Endothelial cell (in vitro differentiated cells): ENCODE data around the gene CHIC1. TPM values are rescaled to one million over a fixed set of nuclear protein-coding genes. Genes with fewer than 3 reads are reported as not detected.
"Not testable (repeated sequence)": the region's sequence is repeated elsewhere in the genome, so short reads cannot be mapped to it uniquely, and the experiment has no call there.

ENCODE experiments used
- DNase-seq: peaks from one replicate; pipeline ENCODE4 v3.0.0; 2021; ENCODE audit warnings: low spot score
- H3K27ac Mint-ChIP-seq: one replicate; pipeline ENCODE4 v1.8.0; 2021; ENCODE audit warnings: mixed read lengths, inconsistent platforms; ENCODE audit not compliant: unreplicated experiment
- H3K27me3 Mint-ChIP-seq: one replicate; pipeline ENCODE4 v1.8.0; 2021; ENCODE audit warnings: mild to moderate bottlenecking, moderate library complexity, mixed read lengths, inconsistent platforms; ENCODE audit not compliant: unreplicated experiment
- H3K36me3 Mint-ChIP-seq: one replicate; pipeline ENCODE4 v1.8.0; 2021; ENCODE audit warnings: mild to moderate bottlenecking, low read depth, mixed read lengths, inconsistent platforms; ENCODE audit not compliant: unreplicated experiment
- H3K4me1 Mint-ChIP-seq: one replicate; pipeline ENCODE4 v1.8.0; 2021; ENCODE audit warnings: mild to moderate bottlenecking, mixed read lengths, inconsistent platforms; ENCODE audit not compliant: unreplicated experiment
- H3K4me3 Mint-ChIP-seq: one replicate; pipeline ENCODE4 v1.8.0; 2021; ENCODE audit warnings: mild to moderate bottlenecking, mixed read lengths, inconsistent platforms; ENCODE audit not compliant: unreplicated experiment
- H3K9me3 Mint-ChIP-seq: one replicate; pipeline ENCODE4 v1.8.0; 2021; ENCODE audit warnings: mixed read lengths, inconsistent platforms; ENCODE audit not compliant: unreplicated experiment
- total RNA-seq: library from RNA; stranded (reverse); fragmentation: NEBNext Ultra II Directional; extraction: Animal tissue kit (Norgen Biotek cat#: 25700); gene quantifications from one replicate; pipeline ENCODE4 v1.2.1, GENCODE V29; 2021; ENCODE audit not compliant: unreplicated experiment
- TF ChIP-seq, protein P1 (sequence below): fragments of 200-600 bp; sonication (generic); IDR thresholded peaks from one replicate; pipeline ENCODE4 v1.5.0; 2021; ENCODE audit warnings: antibody characterized with exemption; ENCODE audit not compliant: unreplicated experiment

CHIC1 gene
- total RNA-seq, 1 donor from 2014 or later, result 7.4 TPM

DNA sequence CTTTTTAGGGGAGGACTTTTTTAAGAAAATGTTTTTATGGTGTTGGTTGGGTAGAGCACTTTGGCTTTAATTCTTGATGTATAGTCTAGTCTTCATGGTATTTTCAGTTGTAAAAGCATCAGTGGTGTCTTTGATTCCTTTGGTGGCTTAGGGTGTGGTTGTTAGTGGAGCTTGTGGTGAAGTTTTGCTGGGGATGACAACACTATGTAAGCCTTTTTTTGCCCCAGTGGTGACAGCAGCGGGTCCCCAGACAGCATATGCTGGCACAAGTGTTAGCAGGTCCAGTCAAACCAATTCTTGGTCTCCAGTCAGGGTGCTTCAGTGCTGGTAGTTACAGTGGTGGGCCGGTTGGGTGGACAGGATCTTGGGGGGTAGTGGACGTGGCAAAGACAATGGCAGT is 52.0 kb downstream of the CHIC1 start:
- Mint-ChIP-seq H3K9me3 (no peaks in the 10 kb centered on the region), H3K27me3 (peaks cover 2% of the 10 kb centered on the region), H3K36me3 (peaks cover 19% of the 10 kb centered on the region), H3K4me1 (no peaks in the 10 kb centered on the region), H3K27ac (no peak overlapping the region), H3K4me3 (no peak overlapping the region)
- DNase-seq, result no peak
- TF ChIP-seq, protein P1, sequence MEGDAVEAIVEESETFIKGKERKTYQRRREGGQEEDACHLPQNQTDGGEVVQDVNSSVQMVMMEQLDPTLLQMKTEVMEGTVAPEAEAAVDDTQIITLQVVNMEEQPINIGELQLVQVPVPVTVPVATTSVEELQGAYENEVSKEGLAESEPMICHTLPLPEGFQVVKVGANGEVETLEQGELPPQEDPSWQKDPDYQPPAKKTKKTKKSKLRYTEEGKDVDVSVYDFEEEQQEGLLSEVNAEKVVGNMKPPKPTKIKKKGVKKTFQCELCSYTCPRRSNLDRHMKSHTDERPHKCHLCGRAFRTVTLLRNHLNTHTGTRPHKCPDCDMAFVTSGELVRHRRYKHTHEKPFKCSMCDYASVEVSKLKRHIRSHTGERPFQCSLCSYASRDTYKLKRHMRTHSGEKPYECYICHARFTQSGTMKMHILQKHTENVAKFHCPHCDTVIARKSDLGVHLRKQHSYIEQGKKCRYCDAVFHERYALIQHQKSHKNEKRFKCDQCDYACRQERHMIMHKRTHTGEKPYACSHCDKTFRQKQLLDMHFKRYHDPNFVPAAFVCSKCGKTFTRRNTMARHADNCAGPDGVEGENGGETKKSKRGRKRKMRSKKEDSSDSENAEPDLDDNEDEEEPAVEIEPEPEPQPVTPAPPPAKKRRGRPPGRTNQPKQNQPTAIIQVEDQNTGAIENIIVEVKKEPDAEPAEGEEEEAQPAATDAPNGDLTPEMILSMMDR, result no peak

DNA sequence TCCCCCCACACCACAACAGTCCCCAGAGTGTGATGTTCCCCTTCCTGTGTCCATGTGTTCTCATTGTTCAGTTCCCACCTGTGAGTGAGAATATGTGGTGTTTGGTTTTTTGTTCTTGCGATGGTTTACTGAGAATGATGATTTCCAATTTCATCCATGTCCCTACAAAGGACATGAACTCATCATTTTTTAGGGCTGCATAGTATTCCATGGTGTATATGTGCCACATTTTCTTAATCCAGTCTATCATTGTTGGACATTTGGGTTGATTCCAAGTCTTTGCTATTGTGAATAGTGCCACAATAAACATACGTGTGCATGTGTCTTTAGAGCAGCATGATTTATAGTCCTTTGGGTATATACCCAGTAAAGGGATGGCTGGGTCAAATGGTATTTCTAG is 78.7 kb downstream of the CHIC1 start:
- H3K4me3 Mint-ChIP-seq, H3K9me3 Mint-ChIP-seq, H3K27ac Mint-ChIP-seq, H3K27me3 Mint-ChIP-seq, H3K4me1 Mint-ChIP-seq, DNase-seq: not testable (repeated sequence)
- H3K36me3 Mint-ChIP-seq, result peaks cover 35% of the 10 kb centered on the region

DNA sequence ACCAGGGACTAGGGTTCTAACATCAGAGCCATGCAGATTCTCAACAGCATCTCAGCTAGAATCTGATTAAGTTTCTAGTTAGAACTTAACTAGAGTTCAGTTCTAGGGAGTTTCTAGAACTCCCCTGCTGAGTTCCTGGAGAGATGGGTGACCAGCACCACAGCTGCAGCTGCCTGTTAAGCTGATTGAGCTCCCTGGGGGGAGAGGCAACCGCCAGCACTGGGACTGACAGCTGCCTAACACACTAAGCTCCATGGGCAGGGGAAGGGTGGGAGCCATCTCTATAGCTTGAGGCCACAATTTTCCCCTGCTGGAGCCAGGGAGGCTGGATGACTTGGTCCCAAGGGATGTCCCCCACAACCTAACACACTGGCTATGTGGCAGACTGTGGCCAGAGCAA is 84.2 kb downstream of the CHIC1 start:
- no peak overlapping the region for H3K27ac Mint-ChIP-seq
- H3K4me1 Mint-ChIP-seq, result no peaks in the 10 kb centered on the region
- no peaks in the 10 kb centered on the region for H3K27me3 Mint-ChIP-seq

DNA sequence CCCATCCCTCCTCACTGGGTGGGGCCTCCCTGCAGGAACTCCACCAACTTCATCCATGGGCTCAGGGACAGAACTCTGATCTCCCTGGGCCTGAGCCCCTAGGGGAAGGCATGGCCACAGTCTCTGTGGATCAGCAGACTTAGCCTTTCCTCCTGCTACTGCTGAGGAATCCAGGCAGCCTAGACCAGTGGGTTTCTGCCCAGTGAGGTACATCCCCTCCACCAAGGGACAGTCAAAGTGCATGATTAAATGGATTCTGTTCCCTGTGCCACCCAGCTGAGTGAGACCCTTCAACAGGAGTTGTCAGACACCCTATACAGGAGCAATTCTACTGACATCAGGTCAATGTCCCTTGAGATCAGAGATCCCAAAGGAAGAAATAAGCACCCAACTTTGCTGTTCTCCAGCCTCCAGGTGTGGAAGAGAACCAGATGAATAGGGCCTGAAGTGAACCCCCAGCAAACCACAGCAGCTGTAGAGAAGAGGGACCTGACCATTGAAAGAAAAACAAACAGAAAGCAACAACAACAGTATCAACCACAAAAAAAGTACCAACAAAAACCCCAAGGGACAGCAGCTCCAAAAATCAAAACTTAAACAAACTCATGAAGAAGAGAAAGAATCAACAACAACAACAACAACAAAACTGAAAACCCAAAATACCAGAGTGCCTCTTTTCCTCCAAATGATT is 84.8 kb downstream of the CHIC1 start:
- H3K36me3 Mint-ChIP-seq, result peaks cover 20% of the 10 kb centered on the region

More for the DNA sequence above, 84.2 kb downstream of the CHIC1 start:
- TF ChIP-seq, protein P1, result no peak
- Mint-ChIP-seq H3K9me3 (peaks cover 6% of the 10 kb centered on the region), H3K36me3 (peaks cover 20% of the 10 kb centered on the region), H3K4me3 (no peak overlapping the region)
- DNase-seq, result no peak

DNA sequence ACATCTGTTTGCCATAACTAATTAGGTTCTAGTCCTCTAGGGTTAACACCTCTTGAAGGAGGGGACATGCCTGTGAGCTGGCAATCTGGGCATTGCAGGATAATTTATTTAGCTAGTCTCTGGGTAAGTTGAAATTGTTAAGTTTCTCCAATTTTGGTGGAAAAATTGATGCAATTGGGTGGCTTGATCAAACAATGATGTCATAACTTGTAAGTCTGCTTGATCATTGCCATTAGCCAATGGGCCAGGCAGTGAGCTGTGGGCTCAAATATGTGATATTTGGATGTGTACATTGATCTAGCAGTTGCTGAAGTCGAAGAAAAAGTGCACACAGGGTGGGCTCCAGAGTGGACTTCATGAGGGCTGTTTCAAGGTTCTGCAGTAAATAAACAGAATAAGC is 98.3 kb downstream of the CHIC1 start:
- not testable (repeated sequence) for H3K27ac Mint-ChIP-seq, H3K4me1 Mint-ChIP-seq, H3K9me3 Mint-ChIP-seq, H3K4me3 Mint-ChIP-seq, H3K27me3 Mint-ChIP-seq, DNase-seq
- peaks cover 12% of the 10 kb centered on the region for H3K36me3 Mint-ChIP-seq

More for the DNA sequence above, 84.8 kb downstream of the CHIC1 start:
- H3K27ac Mint-ChIP-seq, result no peak overlapping the region
- H3K9me3 Mint-ChIP-seq, result peaks cover 6% of the 10 kb centered on the region
- no peaks in the 10 kb centered on the region for H3K27me3 Mint-ChIP-seq
- H3K4me1 Mint-ChIP-seq, result no peaks in the 10 kb centered on the region
- H3K4me3 Mint-ChIP-seq, result no peak overlapping the region
- TF ChIP-seq, protein P1, result no peak
- no peak for DNase-seq

DNA sequence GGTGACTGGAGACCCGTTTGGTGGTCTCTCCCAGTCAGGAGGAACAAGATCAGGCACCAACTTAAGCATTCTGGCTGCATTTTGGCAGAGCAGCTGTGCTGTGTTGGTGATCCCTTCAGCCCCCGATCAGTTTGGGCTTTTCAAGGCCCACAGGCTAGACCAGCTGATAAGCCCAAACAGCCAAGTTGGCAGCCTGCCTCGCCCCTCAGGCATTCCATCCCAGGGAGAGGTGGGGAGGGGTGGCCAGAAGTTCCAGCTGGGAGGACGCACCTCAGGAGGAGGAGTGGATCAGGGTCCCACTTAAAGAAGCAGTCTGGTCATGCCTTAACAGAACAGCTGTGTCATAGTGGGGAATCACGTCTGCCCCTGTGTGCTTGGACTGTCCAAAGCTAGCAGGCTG is 105.8 kb downstream of the CHIC1 start:
- Mint-ChIP-seq H3K27me3 (peaks cover 1% of the 10 kb centered on the region), H3K9me3 (no peaks in the 10 kb centered on the region), H3K4me1 (no peaks in the 10 kb centered on the region), H3K27ac (no peak overlapping the region), H3K36me3 (no peaks in the 10 kb centered on the region), H3K4me3 (no peak overlapping the region)
- no peak for DNase-seq
- TF ChIP-seq, protein P1, result no peak
